ENCODE data around the gene PRXL2B.
A peak's percentile ranks its signal among the peaks of the same experiment; 100 is the strongest.

Gene PRXL2B

DNA sequence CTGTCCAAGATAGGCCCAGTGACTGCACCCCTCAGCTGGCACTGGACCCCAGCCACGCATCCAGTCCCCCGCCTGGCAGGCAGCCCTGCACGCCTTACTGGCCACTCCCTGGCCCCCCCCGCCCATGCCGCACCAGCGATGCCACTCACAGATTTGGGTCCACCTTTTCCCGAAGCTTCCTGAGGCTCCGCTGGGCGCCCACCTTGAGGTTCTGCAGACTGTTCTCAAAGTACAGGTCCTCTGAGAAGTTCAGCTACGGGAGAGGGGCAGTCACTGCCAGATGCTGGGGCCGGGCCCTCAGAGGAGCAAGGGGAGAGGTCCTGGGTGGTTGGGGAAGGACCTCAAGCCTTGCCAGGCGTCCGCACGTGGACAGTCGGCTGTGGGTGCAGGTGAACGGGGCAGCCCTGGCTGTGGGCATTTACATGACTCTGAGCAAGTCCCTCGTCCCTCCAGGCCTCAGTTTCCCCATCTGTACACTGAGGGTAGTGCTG, 8.1 kb downstream of the PRXL2B start:
- Histone ChIP-seq H3K4me3 (no peak overlapping the region), H3K27ac (no peak overlapping the region)
- TF ChIP-seq, protein P1, sequence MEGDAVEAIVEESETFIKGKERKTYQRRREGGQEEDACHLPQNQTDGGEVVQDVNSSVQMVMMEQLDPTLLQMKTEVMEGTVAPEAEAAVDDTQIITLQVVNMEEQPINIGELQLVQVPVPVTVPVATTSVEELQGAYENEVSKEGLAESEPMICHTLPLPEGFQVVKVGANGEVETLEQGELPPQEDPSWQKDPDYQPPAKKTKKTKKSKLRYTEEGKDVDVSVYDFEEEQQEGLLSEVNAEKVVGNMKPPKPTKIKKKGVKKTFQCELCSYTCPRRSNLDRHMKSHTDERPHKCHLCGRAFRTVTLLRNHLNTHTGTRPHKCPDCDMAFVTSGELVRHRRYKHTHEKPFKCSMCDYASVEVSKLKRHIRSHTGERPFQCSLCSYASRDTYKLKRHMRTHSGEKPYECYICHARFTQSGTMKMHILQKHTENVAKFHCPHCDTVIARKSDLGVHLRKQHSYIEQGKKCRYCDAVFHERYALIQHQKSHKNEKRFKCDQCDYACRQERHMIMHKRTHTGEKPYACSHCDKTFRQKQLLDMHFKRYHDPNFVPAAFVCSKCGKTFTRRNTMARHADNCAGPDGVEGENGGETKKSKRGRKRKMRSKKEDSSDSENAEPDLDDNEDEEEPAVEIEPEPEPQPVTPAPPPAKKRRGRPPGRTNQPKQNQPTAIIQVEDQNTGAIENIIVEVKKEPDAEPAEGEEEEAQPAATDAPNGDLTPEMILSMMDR (IDR thresholded peaks at IDR 0.05): no peak
- DNase-seq (ENCODE audit: low spot score): no peak

DNA sequence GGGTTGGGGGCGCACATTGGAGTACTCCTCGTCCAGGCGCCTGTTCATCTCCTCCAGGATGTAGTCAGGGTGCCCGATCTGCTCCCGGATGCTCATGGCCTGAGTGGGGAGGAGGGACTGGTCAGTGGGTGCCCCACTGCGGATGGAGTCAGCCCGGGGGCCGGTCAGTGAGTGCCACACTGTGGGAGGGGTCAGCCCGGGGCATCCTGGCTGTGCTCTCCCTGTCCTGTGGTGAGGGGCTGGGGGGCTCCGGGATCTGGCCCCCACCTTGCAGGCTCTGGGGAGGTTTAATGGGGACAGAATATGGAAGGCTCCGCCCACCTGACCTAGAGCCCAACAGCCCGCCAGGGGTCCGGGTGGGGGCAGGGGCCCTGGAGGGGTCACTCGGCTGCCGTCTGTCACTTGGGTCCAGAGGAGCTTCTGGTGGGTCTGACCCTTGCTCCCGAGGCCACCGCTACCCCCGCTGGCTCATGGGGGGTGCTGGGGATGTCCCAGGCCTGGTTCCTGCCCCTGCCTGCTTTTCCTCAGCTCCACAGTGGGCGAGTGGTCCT, 8.8 kb downstream of the PRXL2B start:
- Histone ChIP-seq H3K27ac (no peak overlapping the region), H3K4me3 (no peak overlapping the region)
- TF ChIP-seq, protein P1 (IDR thresholded peaks at IDR 0.05): no peak
- peak; percentile 61 for DNase-seq (ENCODE audit: low spot score)

DNA sequence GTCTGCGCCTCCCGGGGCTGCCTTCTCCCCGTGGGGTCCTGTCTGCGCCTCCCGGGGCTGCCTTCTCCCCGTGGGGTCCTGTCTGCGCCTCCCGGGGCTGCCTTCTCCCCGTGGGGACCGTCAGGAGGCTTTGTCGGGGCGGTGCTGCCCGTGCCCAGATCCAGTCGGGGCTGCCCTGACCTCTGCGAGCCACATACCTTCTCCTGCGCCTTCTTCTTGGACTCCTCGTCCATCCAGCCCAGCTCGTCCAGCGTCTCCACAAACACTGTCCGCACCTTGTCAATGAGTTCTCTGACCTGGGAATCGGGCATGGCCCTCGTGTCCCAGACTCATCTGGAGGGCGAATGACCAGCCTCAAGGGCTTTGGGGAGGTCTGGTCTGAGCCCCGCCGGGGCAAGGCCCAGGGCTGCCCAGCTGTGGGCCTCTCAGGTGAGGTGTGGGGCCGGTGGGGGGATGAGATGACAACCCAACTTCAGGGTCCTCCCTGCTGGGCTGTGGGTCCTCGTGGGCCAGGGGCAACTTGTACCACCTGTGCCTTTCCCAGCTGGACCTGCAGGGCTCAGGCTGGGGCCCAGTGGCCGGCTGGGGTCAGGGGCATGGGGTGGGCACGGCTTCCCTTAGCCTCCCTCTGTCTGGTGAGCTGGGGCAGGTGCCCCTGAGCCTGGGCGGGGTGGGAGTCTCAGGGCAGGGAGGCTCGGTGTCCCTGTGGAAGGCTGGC, 9.4 kb downstream of the PRXL2B start:
- TF ChIP-seq, protein P1 (IDR thresholded peaks at IDR 0.05): no peak
- Histone ChIP-seq H3K4me3 (no peak overlapping the region), H3K27ac (no peak overlapping the region)
- DNase-seq (ENCODE audit: low spot score): peak; percentile 68

DNA sequence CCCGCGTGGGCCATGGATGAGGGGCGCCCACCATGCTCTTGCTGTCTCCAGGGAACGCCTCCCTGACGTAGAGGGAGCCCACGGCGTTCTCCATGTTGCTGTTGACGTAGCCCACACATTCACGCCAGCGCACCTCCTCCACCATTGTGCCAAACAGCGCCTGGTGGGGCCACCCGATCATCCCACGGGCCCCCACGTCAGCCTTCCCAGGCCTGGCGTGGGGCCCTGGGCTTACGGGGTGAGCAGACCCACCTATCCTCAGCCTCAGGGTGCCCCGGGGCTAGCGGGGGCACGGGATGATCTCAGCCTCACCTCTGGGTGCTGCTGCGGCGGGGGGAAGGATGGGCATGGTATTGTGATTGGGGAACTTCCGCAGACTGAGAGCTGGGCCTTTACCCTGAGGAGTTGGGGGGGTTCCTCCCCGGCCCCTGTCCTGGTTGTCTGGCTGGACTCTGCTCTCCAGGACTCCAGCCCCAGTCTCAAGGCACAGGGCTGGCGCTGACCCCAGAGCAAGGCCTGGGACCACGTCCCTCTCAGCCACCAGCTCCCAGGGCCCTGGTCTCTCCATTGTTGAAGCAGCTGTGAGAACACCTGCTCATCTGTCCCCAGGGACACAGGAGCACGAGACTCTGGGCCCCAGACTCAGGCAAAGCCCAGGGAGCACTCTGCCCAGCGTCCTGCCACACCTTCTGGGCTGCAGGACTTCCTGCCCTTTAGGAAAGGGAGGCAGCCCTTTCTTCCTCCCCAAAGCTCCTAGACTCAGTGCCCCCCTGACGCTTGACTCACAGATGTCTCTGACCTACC, 10.2 kb downstream of the PRXL2B start:
- H3K27ac ChIP-seq: no peak overlapping the region
- peak; percentile 66 for DNase-seq (ENCODE audit: low spot score)

DNA sequence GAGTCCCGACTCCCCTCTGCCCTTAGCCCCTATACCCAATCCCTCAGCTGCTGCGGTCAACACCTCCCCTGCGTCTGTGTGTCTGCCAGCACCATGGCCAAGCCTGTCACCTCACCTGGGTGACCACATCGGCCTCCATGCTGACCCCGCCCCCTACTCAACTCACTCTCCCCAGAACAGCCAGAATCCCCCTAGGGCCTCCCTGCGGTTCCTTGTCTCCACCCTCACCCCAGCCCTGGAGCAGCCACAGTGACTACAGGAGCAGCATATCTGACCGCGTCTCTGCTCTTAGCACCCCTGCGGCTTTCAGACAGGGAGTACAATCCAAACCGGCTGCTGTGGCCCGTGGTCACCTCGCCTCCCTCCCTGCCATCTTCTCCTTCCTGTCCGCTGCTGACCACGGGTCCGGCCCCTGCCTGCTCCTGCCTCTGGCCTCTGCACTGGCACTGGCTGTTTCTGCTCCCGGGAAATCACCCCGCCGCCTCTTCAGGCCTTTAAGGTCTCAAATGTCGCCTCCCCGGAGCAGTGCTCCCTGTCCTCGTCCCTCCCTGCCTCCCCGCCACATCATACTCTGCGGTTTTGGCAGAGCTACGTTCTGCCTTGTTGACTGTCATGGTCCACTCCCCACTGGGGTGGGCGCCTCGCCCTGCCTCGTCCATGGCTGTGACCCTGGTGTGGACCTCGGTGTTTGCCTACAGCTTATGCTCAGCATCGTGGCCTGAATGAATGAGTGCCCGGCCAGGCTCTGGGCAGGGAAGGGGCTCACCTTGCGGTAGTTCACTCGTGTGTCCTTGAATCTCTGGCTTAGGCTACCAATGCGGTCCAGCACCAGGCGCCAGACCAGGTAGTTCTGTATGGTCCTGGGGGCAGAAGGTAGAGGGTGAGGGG, 11.1 kb downstream of the PRXL2B start:
- TF ChIP-seq, protein P1 (IDR thresholded peaks at IDR 0.05): no peak
- no peak overlapping the region for H3K4me3 ChIP-seq
- DNase-seq (ENCODE audit: low spot score): peak; percentile 68
- no peak overlapping the region for H3K27ac ChIP-seq

More for the DNA sequence above, 10.2 kb downstream of the PRXL2B start:
- no peak overlapping the region for H3K4me3 ChIP-seq
- TF ChIP-seq, protein P1 (IDR thresholded peaks at IDR 0.05): no peak

DNA sequence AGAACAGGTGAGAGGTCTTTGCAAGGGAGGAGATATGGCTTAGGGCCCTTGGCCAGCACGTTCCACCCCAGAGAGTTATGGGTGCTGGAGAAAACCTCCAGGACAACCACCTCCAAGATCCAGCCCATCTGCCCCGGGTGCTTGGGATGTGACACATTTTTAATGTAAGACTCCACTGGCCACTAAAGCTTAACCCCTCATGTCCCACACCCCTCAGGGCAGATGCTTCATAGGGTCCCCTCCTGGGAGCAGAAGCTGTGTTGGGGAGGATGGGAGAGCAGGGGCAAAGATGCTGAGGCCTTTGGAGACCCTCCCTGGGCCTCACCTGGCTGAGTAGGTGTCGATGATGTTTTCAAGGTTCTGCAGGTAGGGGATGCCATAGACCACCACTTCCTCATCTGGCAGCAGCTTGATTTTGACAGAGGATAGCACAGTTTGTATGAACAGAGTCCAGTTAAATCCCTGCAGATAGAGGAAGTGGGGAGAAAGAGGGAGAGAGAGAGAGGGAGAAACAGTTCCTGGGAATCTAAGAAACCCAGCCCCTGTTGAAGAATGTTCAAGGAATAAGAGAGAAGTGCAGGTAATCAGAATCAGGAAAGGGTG, 11.9 kb downstream of the PRXL2B start:
- H3K4me3 ChIP-seq: no peak overlapping the region
- TF ChIP-seq, protein P1 (IDR thresholded peaks at IDR 0.05): no peak
- H3K27ac ChIP-seq: no peak overlapping the region
- no peak for DNase-seq (ENCODE audit: low spot score)

All from coronary artery (tissue), 2 donors.